Right atrium auricular region (tissue), 2 donors: Measurements from ENCODE around the gene TBC1D25. TPM values are rescaled to one million over a fixed set of nuclear protein-coding genes. Genes with fewer than 3 reads are reported as not detected.
"Not testable (repeated sequence)": the region's sequence is repeated elsewhere in the genome, so short reads cannot be mapped to it uniquely, and the experiment has no call there.

Experiments used
- DNase-seq: peaks from one replicate; pipeline ENCODE4 v3.0.0-alpha.2; 2019; ENCODE audit warnings: low spot score
- H3K27ac ChIP-seq, 2 donors: fragments of 200-600 bp; sonication (generic); 1 replicate in 1 of 2; 2 replicates in 1 of 2; pipeline ENCODE4 v1.5.1; 2016 to 2019
- H3K27me3 ChIP-seq, 2 donors: fragments of 200-600 bp; sonication (generic); one replicate each; pipeline versions ENCODE4 v1.5.1 to v1.6.0; 2017 to 2019
- H3K36me3 ChIP-seq: fragments of 200-600 bp; sonication (generic); one replicate; pipeline ENCODE4 v1.5.1; 2016
- H3K4me1 ChIP-seq, 2 donors: fragments of 200-600 bp; sonication (generic); one replicate each; pipeline versions ENCODE4 v1.5.1 to v1.6.0; 2017 to 2019
- H3K4me3 ChIP-seq, 2 donors: fragments of 200-600 bp; sonication (generic); 1 replicate in 1 of 2; 2 replicates in 1 of 2; pipeline ENCODE4 v1.5.1; 2017 to 2019; ENCODE audit warnings: mild to moderate bottlenecking in 1 of 2, moderate library complexity in 1 of 2
- H3K9me3 ChIP-seq, 2 donors: fragments of 200-600 bp; sonication (generic); one replicate each; pipeline ENCODE4 v1.5.1; 2019
- CTCF ChIP-seq, 2 donors: fragments of 200-600 bp; sonication (generic); IDR thresholded peaks; one replicate each; pipeline ENCODE4 v1.5.1; 2019; ENCODE audit warnings: antibody characterized with exemption in 2 of 2
- total RNA-seq, 2 donors: library from RNA; depleted of rRNA; stranded (reverse); fragments of >200 nt; gene quantifications; one replicate each; pipeline ENCODE4 v1.1.0, GENCODE V29; 2016

Gene TBC1D25
- total RNA-seq, 2 donors from 2014 or later, result 11.0 to 17.5 TPM

GRCh38 chrX:48548871-48549270, 9.4 kb downstream of the TBC1D25 start:
- Histone ChIP-seq H3K27me3 (no peaks in the 10 kb centered on the region), H3K9me3 (no peaks in the 10 kb centered on the region), H3K4me3 (no peak overlapping the region), H3K27ac (no peak overlapping the region), H3K36me3 (peaks cover 18% of the 10 kb centered on the region), H3K4me1 (no peaks in the 10 kb centered on the region)
- no peak for TF ChIP-seq CTCF (IDR thresholded peaks at IDR 0.05)
- no peak for DNase-seq

GRCh38 chrX:48555731-48556325, 16.3 kb downstream of the TBC1D25 start:
- H3K27me3 ChIP-seq, H3K9me3 ChIP-seq, H3K4me1 ChIP-seq, H3K4me3 ChIP-seq, DNase-seq: not testable (repeated sequence)
- Histone ChIP-seq H3K27ac (peak overlapping the region; percentile 41 to 73), H3K36me3 (peaks cover 26% of the 10 kb centered on the region)

- no peak for DNase-seq
- Histone ChIP-seq H3K9me3 (no peaks in the 10 kb centered on the region), H3K4me1 (no peaks in the 10 kb centered on the region), H3K36me3 (peaks cover 29% of the 10 kb centered on the region), H3K27ac (peak overlapping the region in 1 of 2 donors; percentile 73), H3K4me3 (no peak overlapping the region), H3K27me3 (no peaks in the 10 kb centered on the region)
- TF ChIP-seq CTCF (IDR thresholded peaks at IDR 0.05), result no peak
Measured at GRCh38 chrX:48558271-48558670, 18.8 kb downstream of the TBC1D25 start.

- no peaks in the 10 kb centered on the region for H3K27me3 ChIP-seq
- H3K9me3 ChIP-seq, result no peaks in the 10 kb centered on the region
- H3K4me3 ChIP-seq, result no peak overlapping the region
- no peak for TF ChIP-seq CTCF (IDR thresholded peaks at IDR 0.05)
- H3K27ac ChIP-seq, result no peak overlapping the region
- H3K4me1 ChIP-seq, result no peaks in the 10 kb centered on the region
- no peak for DNase-seq
- H3K36me3 ChIP-seq, result peaks cover 29% of the 10 kb centered on the region
Measured at GRCh38 chrX:48559636-48560035, 20.1 kb downstream of the TBC1D25 start.

GRCh38 chrX:48560056-48560455, 20.5 kb downstream of the TBC1D25 start:
- Histone ChIP-seq H3K27me3 (no peaks in the 10 kb centered on the region), H3K36me3 (peaks cover 29% of the 10 kb centered on the region), H3K4me3 (no peak overlapping the region), H3K4me1 (no peaks in the 10 kb centered on the region), H3K9me3 (no peaks in the 10 kb centered on the region), H3K27ac (no peak overlapping the region)
- TF ChIP-seq CTCF (IDR thresholded peaks at IDR 0.05), result no peak
- DNase-seq, result no peak

GRCh38 chrX:48560681-48561080, 21.2 kb downstream of the TBC1D25 start:
- no peak overlapping the region for H3K27ac ChIP-seq
- no peak for TF ChIP-seq CTCF (IDR thresholded peaks at IDR 0.05)

More at GRCh38 chrX:48560681-48561080, 21.2 kb downstream of the TBC1D25 start:
- H3K27me3 ChIP-seq, result no peaks in the 10 kb centered on the region
- peaks cover 29% of the 10 kb centered on the region for H3K36me3 ChIP-seq
- no peaks in the 10 kb centered on the region for H3K4me1 ChIP-seq
- no peak overlapping the region for H3K4me3 ChIP-seq
- no peak for DNase-seq
- no peaks in the 10 kb centered on the region for H3K9me3 ChIP-seq
